Stimulated activated memory B cell treated with anti-CD40 and anti-IgM and Interleukin-4, amounts not matched to agents 10 μg/mL and 1 μg/mL and 100 μg/mL, for 72 hours (primary cell): ENCODE measurements around the gene PARVA.

Experiments used
- ATAC-seq: fragments of 150-1000 bp; cut with Tn5 transposase; 2 replicates; pipeline ENCODE4 v1.10.0; 2021
- H3K27ac Mint-ChIP-seq: one replicate; pipeline ENCODE4 v1.8.0; 2022; ENCODE audit warnings: mild to moderate bottlenecking, mixed read lengths
- H3K27me3 Mint-ChIP-seq: one replicate; pipeline ENCODE4 v1.8.0; 2022; ENCODE audit warnings: mixed read lengths
- H3K36me3 Mint-ChIP-seq: one replicate; pipeline ENCODE4 v1.8.0; 2022; ENCODE audit warnings: mixed read lengths
- H3K4me1 Mint-ChIP-seq: one replicate; pipeline ENCODE4 v1.8.0; 2022; ENCODE audit warnings: mixed read lengths
- H3K4me3 Mint-ChIP-seq: one replicate; pipeline ENCODE4 v1.8.0; 2022; ENCODE audit warnings: mild to moderate bottlenecking, moderate library complexity, mixed read lengths
- H3K9me3 Mint-ChIP-seq: one replicate; pipeline ENCODE4 v1.8.0; 2022; ENCODE audit warnings: mixed read lengths

The PARVA gene

DNA sequence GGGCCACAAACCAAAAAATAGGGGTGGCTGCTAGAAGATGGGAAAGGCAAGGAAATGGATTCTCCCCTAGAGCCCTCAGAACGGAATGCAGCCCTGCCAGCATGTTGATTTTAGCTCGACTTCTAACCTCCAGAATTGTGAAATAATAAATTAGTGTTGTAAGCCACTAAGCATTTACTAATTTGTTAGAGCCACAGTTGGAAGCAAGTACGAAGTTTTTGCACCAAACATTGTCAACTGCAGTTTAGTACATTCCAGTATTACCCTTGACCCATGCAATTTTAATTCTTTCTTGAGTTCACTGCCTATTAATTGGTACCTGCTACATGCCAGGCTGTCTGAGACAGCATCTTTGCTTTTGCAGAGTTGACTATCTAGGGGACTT is 32.2 kb downstream of the PARVA start:
- Mint-ChIP-seq H3K4me3 (no peak overlapping the region), H3K4me1 (no peaks in the 10 kb centered on the region), H3K9me3 (no peaks in the 10 kb centered on the region), H3K27me3 (peaks cover 10% of the 10 kb centered on the region), H3K36me3 (no peaks in the 10 kb centered on the region), H3K27ac (no peak overlapping the region)
- ATAC-seq: no peak

DNA sequence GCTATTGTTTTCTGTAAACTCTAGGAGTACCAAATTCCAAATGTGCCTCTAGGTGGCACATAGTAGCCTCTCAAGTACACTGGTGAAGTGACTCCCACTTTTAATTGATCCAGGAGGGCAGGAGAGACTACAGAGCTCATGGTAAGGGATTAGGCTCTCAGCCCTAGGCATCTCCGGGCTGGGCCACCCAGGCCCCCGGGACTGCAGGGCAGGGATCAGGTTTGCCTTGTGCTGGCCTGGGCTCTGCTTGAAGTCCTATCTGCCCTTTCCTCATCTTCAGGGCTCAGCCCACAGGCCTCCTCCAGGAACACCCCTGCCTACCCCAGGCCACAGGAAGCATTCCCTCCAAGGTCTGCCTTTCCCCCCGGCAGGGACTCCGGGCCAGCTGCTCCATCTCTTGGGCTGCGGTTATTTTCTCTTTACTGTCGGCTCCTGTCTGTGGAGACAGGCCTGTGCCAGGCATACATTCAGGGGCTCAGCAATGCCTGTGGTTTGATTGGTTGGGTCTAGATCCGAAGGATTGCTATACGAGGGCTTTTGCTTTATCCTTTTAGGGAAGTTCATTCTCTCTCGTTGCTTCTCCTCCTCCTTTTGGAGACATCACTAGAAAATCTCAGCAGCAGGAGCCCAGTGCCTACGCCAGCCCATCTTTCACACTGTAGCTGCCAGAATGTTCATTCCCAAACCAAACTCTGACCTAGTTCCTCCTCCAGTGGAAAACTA is 32.8 kb downstream of the PARVA start:
- no peak for ATAC-seq
- no peaks in the 10 kb centered on the region for H3K4me1 Mint-ChIP-seq
- H3K27me3 Mint-ChIP-seq: peaks cover 10% of the 10 kb centered on the region
- no peaks in the 10 kb centered on the region for H3K36me3 Mint-ChIP-seq
- no peaks in the 10 kb centered on the region for H3K9me3 Mint-ChIP-seq
- no peak overlapping the region for H3K4me3 Mint-ChIP-seq
- H3K27ac Mint-ChIP-seq: no peak overlapping the region

DNA sequence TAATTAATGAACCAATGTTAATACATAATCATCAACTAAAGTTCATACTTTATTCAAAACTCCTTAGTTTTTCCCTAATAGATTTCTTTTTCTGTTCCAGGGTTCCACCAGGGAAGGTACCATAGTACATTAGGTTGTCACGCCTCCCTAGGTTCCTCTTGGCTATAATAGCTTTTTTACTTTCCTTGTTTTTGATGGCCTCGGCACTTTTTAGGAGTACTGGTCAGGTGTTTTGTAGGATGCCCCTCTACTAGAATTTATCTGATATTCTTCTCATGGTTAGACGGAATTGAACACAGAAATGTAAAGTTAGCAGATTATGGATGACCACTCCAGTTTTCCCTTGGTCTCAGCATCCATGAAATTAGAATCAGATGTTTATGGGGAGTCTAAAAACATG is 34.0 kb downstream of the PARVA start:
- Mint-ChIP-seq H3K27me3 (peaks cover 10% of the 10 kb centered on the region), H3K9me3 (no peaks in the 10 kb centered on the region), H3K27ac (no peak overlapping the region)

DNA sequence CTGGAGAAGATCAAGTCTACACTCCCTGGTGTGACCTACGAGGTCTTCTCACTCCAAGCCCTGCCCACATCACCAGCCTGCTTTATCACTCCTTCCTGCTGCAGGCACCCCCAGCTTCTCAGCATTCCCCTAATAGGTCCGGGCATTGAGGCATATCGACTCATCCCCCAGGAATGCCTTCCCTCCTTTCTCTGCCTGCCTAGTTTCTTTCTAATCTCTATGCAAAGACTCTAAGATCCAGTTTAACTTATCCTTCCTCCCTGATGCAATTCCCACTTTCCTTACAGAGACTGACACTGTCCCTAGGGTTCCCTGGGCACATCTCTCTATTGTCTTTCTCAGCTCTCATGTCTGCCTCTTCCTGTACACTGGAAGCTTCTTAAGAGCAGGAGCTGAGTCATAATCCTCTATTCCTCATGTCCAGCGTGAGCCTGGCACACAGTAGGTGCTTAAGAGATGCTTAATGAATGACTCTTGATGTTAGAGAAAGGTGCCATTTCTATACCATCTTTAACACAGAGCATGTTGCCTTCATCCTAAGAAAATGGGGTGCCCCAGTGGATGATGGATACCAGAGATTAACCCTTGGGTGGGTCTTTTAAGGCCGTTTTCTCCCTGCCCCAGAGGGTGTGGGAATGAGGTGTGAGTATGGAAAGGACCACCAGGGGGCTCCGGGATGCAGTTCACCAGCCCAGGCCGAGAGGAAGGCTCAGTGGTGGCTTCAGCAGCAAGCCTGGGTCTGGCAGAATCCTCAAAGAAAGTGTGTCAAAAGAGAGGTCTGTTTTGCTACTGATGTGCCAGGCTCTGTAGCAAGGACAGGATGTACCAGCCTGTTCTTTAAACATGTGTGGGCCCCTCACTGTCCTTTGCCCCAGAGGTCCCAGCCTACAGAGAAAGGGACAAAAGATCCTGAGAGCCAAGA is 34.7 kb downstream of the PARVA start:
- Mint-ChIP-seq H3K4me3 (no peak overlapping the region), H3K9me3 (no peaks in the 10 kb centered on the region), H3K27me3 (peaks cover 10% of the 10 kb centered on the region), H3K27ac (no peak overlapping the region), H3K4me1 (no peaks in the 10 kb centered on the region), H3K36me3 (no peaks in the 10 kb centered on the region)
- ATAC-seq: no peak

More for the DNA sequence above, 34.0 kb downstream of the PARVA start:
- Mint-ChIP-seq H3K36me3 (no peaks in the 10 kb centered on the region), H3K4me3 (no peak overlapping the region), H3K4me1 (no peaks in the 10 kb centered on the region)
- ATAC-seq: no peak

DNA sequence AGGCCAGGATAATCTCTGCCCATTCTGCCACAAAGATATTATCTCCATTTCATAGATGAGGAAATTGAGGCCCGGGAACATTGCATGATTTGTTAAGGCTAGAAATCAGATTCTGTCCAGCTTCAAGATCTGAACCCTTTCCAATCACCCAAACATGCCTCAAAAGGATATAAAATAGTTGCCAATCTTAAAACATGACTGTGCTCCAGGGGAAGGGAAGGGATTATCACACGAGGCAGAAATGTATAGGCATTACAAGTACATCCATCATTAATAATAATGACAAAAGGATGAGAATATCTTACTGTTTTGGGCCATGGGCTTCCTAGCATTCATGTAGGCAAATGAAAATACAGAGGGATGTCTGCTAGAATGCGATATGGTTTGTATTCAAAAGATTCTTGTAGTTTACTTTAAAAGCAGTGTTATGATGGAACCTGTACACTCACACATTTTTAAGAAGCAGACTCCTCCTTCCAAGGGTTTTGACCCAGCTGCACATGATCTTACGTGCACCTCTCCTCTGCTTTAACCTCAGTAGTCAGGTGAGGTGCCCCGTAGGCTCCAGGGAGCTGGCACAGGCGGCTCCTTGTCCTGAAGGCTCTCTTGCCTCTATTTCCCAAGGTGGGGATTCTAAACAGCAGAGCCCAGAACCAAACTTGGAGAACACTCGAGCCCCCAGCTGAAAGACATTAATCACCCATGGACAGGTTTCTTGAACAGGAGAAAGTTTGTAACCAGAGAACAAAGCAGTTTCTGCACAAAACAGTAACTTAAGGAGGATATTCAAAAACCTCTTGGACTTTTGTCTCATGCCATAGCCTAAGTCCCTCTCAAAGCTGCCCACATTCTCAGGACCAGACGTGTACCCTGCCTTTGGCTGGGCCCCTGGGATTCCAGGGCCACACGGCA is 36.0 kb downstream of the PARVA start:
- Mint-ChIP-seq H3K27ac (no peak overlapping the region), H3K36me3 (no peaks in the 10 kb centered on the region), H3K4me3 (no peak overlapping the region), H3K4me1 (no peaks in the 10 kb centered on the region), H3K27me3 (peaks cover 10% of the 10 kb centered on the region), H3K9me3 (no peaks in the 10 kb centered on the region)
- ATAC-seq: no peak

DNA sequence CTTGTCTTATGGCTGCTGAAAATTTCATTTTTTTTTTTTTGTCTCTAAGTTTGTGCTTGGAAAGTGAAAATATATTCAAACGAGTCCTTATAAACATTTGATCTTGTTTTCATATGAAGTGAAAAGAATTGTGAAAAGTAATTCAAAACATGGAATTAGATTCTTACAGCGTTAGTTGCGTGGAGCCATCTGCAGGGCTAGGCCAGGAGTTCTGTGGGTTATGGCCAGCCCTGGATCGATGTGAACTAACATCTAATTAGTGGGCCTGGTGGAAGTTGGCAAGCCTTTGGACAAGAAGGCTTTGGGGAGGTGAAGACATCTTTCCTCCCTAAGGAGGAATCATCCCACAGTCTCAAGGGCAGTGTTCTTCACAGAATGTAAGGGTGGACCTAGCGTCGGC is 37.2 kb downstream of the PARVA start:
- Mint-ChIP-seq H3K4me3 (no peak overlapping the region), H3K36me3 (no peaks in the 10 kb centered on the region), H3K27ac (no peak overlapping the region), H3K4me1 (no peaks in the 10 kb centered on the region), H3K9me3 (no peaks in the 10 kb centered on the region), H3K27me3 (peaks cover 10% of the 10 kb centered on the region)
- no peak for ATAC-seq

DNA sequence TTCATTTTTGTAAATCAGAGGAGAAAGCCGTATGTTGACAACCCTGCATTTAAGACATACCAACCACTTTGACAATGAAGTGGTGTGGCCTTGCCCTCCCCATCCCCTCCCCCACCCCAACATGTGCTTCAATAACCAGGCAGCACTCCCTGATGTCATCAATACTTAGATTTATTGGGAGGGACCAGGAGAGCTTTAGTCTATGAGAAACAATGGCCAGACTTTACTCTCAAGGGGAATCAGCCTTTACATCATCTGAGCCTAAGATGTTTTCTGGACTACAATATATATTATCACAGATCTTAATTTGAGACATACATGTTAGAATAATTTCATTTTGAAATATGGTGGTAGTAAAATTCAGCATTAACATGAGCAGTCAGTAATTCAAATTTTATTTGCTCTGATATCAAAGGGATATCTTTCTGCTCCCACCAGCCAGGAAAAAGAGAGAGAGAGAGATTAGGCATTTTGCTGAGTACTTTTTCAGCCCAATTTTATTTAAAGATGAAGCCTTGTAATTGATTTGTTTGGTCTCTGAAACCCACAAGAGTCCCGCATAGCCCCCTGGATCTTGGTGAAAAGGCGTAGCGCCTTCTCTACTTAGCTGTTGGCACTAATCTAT is 38.1 kb downstream of the PARVA start:
- Mint-ChIP-seq H3K9me3 (no peaks in the 10 kb centered on the region), H3K27me3 (peaks cover 10% of the 10 kb centered on the region), H3K4me1 (no peaks in the 10 kb centered on the region), H3K27ac (no peak overlapping the region), H3K4me3 (no peak overlapping the region), H3K36me3 (no peaks in the 10 kb centered on the region)
- no peak for ATAC-seq

DNA sequence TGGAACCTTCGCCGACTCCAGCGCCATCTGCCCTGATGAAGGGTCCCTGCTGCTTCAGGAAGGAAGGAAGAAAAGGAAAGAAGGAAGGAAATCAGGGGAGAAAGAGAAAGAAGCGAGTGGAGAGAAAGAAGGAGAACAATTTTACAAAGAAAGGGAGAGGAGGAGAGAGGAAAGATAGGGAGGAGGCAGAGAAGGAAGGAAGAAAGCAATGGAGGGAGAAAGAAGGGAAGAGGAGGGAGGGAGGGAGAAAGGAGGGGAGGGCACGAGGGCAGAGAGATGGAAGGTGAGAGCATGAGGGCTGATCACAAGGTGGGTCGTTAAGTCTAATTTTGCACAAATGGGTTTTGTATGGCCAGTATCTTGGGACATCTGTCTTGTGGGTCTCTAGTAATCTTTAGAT is 39.2 kb downstream of the PARVA start:
- H3K27me3 Mint-ChIP-seq: peaks cover 8% of the 10 kb centered on the region
- H3K4me1 Mint-ChIP-seq: no peaks in the 10 kb centered on the region
- no peak overlapping the region for H3K4me3 Mint-ChIP-seq
- no peaks in the 10 kb centered on the region for H3K36me3 Mint-ChIP-seq
- no peak for ATAC-seq
- H3K9me3 Mint-ChIP-seq: no peaks in the 10 kb centered on the region
- H3K27ac Mint-ChIP-seq: no peak overlapping the region

DNA sequence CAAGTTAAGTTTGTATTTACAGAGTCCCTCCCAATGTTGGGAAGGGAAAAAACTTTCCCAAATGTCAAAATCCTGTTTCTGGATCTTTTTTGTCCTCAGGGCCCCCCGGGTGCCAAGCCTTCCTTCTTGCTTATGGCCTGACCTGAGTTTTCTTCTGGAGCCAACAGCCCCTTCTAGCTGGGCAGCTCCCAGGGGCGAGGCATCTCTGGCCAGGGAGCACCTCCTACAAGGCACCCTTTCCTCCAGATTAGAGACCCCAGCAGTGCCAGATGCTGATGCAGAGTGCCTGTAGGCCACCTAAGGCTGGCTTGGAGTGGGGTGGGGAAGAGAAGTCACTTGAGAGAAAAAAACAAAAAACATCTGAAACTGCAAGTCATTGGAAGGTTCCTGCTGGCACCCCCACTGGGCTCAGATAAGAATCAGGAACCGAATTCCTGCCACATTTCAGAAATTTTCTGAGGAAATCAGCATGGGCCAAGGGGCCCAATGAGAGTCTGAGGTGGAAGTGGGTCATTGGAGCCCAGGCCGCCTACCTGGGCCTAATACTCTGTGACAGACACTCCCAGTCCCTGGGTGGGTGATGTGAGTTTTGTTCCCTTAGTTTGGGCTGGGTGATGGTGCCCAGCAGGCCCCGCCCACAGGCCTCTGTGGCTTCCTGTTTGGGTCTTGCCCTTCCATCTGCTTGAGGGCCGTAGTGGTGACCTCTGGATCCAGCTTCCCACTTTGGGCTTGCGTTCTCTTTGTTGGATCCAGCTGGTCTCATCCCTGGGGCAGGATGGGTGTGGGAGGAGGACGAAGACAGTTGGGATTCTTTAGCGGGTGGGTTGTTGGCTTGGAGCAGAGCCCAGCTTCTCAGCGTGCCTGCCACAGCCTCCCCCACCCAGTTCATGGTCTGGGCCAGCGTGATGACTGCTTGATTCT is 40.6 kb downstream of the PARVA start:
- Mint-ChIP-seq H3K4me3 (no peak overlapping the region), H3K27ac (no peak overlapping the region), H3K36me3 (no peaks in the 10 kb centered on the region), H3K9me3 (no peaks in the 10 kb centered on the region), H3K27me3 (no peaks in the 10 kb centered on the region), H3K4me1 (no peaks in the 10 kb centered on the region)
- peak; percentile 28 for ATAC-seq

DNA sequence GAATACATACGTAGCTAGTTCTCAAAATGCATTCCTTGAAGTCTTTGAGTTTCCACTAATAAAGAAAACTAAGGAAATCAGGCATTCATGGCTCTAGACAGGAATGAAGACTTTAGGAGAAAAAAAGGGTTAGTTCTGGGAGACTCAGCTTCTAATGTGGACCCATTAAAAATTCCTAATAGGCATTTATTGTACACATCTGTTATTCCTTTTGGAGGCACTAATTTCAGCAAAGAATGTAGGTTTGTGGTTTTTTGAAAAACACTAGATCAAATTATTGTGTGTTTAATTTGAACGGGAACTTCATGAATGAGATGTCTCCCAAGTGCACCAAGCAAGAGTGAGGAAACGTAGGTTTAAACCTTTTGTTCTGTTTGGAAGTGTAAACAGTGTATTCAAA is 42.7 kb downstream of the PARVA start:
- Mint-ChIP-seq H3K27me3 (no peaks in the 10 kb centered on the region), H3K27ac (no peak overlapping the region), H3K9me3 (no peaks in the 10 kb centered on the region), H3K36me3 (no peaks in the 10 kb centered on the region), H3K4me3 (no peak overlapping the region), H3K4me1 (no peaks in the 10 kb centered on the region)
- ATAC-seq: no peak

DNA sequence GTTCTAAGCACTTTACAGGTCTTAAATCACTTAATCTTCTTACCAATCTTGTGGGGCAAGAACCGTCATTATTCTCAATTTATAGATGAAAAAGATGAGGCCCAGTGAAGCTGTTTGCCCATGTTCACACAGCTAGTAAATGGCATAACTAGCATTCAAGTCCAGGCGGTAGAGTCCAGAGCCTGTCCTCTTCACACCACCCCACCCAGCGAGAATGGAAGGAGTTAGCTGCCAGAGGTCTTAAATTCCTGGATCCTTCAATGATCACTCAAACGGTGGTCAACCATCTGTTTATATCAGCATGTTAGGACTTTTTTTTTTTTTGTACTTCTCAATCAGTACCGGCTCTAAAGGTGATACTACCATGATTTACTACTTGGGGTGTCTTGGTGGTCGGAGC is 43.3 kb downstream of the PARVA start:
- no peaks in the 10 kb centered on the region for H3K36me3 Mint-ChIP-seq
- no peaks in the 10 kb centered on the region for H3K4me1 Mint-ChIP-seq

DNA sequence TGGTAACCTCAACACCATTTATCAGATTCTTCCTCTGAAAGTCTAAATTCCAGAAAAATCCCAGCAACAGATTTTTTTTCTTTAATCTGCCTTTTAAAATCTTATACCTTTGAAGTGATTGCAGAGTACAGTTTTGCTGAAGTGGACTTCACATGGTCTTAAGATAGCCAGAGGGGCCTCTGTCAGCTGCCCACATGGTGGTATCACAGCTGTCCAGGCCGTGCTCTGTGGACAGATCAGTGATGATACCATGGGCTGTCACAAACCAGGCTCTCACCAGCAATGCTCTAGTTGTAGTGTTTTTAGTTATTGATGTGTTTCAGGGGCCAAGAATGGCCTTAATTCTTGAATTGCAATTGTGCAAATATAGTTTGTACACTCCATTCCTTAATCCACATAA is 44.0 kb downstream of the PARVA start:
- Mint-ChIP-seq H3K27me3 (no peaks in the 10 kb centered on the region), H3K4me3 (no peak overlapping the region), H3K9me3 (no peaks in the 10 kb centered on the region), H3K4me1 (no peaks in the 10 kb centered on the region), H3K27ac (no peak overlapping the region), H3K36me3 (no peaks in the 10 kb centered on the region)
- ATAC-seq: no peak

More for the DNA sequence above, 43.3 kb downstream of the PARVA start:
- no peak overlapping the region for H3K27ac Mint-ChIP-seq
- ATAC-seq: no peak
- H3K4me3 Mint-ChIP-seq: no peak overlapping the region
- no peaks in the 10 kb centered on the region for H3K27me3 Mint-ChIP-seq
- no peaks in the 10 kb centered on the region for H3K9me3 Mint-ChIP-seq

DNA sequence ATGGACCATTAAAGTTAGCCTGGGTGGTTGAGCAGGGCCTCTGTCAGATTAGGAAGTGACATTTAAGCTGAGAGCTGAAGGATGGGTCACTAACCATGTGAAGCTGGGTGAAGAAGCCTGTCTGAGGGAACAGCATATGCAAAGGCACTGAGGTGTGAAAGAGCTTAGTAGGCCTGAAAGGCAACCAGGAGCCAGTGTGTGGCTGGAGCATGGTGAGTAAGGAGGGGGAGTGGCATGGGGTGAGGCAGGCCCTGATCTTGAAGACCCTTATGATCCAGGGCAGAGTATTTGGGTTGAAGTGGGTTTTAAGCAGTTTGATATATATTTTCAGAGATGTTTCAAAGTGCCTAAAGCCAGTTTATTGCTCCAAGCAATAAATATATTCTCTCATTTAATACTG is 48.8 kb downstream of the PARVA start:
- Mint-ChIP-seq H3K9me3 (no peaks in the 10 kb centered on the region), H3K4me1 (no peaks in the 10 kb centered on the region), H3K27me3 (no peaks in the 10 kb centered on the region), H3K36me3 (no peaks in the 10 kb centered on the region), H3K27ac (no peak overlapping the region), H3K4me3 (no peak overlapping the region)
- no peak for ATAC-seq

DNA sequence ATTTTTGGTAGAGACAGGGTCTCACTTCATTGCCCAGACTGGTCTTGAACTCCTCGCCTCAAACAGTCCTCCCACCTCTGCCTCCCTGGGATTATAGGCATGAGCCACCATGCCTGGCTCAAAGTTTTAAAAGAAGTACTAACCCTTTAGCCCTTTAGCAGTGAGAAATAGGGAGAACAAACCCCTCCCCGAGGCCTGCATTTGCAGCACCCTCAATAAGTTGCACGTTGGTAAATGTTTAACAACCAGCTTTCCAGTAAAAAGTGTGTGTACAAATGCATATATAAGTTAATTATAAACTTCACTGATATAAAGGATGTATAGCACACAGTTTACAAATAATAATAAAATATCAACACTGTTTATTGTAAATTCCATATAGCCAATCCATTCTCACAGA is 51.8 kb downstream of the PARVA start:
- H3K4me1 Mint-ChIP-seq: no peaks in the 10 kb centered on the region
- no peak overlapping the region for H3K4me3 Mint-ChIP-seq
- no peak overlapping the region for H3K27ac Mint-ChIP-seq
- no peak for ATAC-seq
- no peaks in the 10 kb centered on the region for H3K9me3 Mint-ChIP-seq
- H3K36me3 Mint-ChIP-seq: no peaks in the 10 kb centered on the region
- H3K27me3 Mint-ChIP-seq: no peaks in the 10 kb centered on the region
